Activated CD4-positive, alpha-beta T cell treated with anti-CD3 and anti-CD28 coated beads, Interleukin-2, amount 50 U/mL, for 16 hours (primary cell): ENCODE data around the gene CCDC191.

Source experiments
- DNase-seq: peaks from one replicate; pipeline ENCODE4 v3.0.0-alpha.2; 2020

Gene CCDC191

DNA sequence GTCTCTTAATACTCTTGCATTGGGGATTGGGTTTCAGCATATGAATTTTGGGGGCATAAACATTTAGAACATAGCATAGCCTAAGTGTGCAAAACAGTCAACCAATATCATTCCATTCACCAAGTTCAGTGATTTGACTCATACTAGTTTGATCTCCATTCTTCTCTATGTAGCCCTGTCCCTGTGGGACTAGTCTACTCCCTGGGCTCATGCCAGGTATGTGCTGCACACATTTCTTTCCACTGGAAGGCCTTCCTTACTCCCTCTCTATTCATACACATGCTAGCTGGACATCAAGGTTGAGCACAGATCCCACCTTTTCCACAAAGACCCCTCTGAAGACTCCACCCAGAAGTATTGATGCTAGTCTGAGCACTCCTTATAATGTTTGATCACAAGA is 103.4 kb downstream of the CCDC191 start:
- DNase-seq = no peak

DNA sequence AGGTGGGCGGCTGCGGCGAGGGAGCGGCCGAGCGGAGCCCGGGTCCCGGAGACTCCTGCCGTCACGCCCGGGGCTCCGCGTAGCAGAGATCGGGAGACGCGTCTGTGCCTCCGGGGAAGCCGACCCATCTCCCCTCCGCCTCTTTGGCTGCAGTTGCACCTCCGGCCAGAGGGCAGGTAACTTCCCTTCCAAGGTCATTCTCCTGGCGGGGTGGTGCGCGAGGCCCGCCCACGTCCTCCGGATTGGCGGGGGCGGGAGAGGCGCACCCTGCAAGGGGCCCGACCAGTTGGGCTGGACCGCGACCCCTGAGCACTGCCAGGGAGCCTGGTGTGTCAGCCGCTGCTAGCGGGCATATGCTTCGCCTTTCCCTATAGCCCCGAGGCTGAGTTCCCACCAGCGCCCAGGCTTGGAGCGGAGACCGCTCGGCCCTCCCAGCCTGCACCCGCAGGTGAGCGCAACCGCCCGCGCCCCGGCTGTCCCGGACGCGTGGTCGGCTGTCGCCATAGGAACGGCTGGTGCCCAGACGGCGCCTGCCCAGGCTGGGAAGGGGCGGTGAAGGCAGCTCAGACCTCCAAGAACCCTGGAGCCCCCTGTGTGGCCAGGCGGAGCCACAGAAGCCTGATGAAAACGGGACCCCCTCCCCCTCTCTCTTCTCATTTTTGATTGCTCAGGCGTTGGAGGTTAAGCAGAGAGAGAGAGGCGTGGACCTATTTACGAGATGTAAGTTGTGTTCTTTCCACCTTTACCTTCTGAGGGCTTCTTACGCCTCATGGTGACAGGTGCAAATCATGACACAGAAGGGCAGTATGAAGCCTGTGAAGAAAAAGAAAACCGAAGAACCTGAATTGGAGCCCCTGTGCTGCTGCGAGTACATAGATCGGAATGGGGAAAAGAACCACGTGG is 108.1 kb downstream of the CCDC191 start:
- DNase-seq = no peak

DNA sequence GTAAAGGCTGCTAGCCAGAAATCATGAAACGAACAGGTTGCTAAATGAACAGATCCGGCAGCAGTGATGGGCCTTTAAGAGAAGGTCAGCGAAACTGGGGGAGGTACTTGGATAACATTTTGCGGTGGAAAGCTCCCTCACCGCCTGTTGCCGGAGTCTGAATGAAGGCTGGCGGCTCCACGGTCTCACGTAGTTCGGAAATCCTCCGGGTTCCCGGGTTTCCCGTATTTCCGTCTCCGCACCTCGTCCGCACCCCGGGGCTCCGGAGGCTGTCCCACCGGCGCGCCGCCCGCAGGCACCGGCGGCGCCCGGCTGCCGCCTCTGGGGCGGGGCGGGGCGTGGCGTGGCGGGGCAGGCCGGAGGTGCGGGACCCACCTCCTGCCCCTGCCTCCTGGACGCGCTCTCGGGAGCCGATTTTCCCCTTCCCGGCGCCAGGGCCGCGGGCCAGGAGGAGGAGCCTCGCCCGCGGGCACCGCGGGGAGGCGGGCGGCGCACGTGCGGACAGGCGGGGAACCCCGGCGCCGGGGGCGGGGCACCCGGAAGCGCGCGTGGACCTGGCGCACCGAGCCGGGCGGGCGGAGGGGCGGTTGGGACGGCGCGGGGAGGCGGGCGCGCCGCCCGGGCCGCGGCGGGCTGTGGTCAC is 108.8 kb downstream of the CCDC191 start, which contains the start of gene ZDHHC23:
Gene ZDHHC23, plus strand, starts transcription at position 642 of the 643 bp plus-strand sequence. CDS start 790 bp downstream, outside the sequence.
- peak; percentile 46 for DNase-seq

DNA sequence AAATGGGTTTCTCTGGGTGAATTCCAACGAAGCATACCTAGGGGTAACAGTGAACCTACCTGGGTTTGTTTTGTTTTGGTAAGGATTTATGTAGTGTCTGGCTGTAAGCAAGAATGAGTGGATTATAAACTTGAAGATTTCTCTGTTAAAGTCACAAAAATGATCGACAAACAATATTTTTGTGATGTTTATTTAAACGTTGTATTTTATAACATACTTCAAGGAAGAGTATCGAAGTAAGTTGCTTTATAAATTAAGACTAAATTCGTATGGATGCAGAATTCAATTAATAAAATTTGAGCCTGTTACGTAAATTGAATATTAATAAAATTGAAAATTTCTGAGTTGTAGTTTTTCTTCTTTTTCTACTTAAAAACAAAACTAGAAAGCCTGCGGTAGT is 109.5 kb downstream of the CCDC191 start:
- DNase-seq = no peak

DNA sequence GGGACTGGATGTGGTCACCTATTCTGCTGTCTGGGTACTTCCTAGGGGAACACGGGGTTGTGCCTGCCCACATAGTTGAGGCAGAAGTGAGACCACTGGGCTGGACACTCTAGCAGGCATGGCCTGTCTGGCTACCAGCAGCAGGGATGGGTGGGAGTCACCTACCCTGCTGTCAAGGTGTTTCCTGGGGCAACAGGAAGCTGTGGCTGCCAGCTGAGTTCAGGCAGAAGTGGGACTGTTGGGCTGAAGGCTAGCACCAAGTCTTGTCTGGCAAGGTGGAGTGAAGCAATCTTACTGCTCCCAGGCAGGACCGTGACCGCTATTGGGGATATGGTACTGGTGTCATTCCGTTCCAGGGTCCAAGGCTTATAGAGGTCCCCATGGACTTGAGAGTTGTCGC is 128.8 kb downstream of the CCDC191 start:
- no peak for DNase-seq

DNA sequence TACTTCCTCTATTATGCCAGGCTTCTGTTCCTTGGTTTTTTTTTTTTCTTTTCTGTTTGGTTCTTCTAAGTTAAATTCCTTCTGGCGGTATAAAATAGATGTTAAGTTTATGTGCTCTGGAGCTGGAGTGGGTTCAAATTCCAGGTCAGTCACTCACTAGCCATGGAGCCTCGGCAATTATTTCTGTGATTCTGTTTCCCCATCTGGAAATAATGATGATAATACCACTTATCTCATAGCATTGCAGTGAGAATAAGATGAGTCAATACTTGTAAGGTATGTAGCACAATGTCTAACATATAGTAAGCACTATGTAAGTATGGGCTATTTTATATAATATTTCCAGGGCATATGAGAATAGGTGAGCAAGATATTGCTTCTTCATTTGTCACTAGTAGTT is 141.7 kb downstream of the CCDC191 start:
- no peak for DNase-seq
